Right renal pelvis (tissue), 4 donors: ENCODE measurements around the gene BANF1. TPM values are rescaled to one million over a fixed set of nuclear protein-coding genes. Genes with fewer than 3 reads are reported as not detected.

Source experiments
- DNase-seq, 4 donors: peaks; one replicate each; pipeline ENCODE4 v3.0.0-alpha.2; 2013; ENCODE audit warnings: low read depth in 4 of 4, low spot score in 3 of 4, missing footprints in 1 of 4
- polyA plus RNA-seq, 4 donors: library from polyadenylated mRNA; unstranded; fragments of 120-200 nt; gene quantifications; one replicate each; pipeline ENCODE4 v1.2.1, GENCODE V29; 2013; ENCODE audit not compliant: insufficient read length in 4 of 4

The BANF1 gene
- polyA plus RNA-seq, 4 donors: 248 to 308 (median 286) TPM

- DNase-seq: no peak
Observed at GRCh38 chr11:65977621-65978390, 24.5 kb upstream of the BANF1 start.

DNA sequence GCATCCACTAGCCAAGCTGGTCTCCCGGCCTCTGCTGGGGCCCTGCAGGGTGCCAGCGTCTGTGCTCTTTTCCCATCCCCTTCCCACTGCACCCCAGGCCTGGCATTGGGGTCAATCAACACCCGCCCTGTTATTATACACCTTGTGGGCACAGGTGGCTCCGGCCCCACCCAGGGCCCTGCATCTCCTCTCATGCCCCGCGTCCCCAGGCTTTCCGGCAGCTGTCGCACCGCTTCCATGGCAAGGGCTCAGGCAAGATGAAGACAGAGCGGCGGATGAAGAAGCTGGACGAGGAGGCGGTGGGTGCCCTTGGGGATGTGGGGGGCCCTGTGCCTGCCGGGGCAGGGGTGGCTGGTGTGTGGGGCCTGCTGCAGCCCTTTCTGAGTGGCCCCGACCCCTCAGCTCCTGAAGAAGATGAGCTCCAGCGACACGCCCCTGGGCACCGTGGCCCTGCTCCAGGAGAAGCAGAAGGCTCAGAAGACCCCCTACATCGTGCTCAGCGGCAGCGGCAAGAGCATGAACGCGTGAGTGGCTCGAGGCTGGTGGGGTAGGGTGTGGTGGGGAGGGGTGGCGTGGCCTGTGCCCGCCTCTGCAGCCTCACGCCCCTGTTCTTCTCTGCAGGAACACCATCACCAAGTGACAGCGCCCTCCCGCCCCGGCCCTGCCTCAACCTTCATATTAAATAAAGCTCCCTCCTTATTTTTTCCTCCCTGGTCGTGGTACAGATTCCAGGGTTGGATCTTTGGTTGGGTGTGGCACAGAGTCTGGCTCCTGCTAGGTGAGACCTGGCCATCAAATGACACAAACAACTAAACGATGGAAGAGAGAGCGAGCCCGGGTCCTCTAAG lies 23.7 kb upstream of the BANF1 start:
- DNase-seq: no peak

GRCh38 chr11:65979261-65979759 lies 23.0 kb upstream of the BANF1 start:
- no peak for DNase-seq

DNA sequence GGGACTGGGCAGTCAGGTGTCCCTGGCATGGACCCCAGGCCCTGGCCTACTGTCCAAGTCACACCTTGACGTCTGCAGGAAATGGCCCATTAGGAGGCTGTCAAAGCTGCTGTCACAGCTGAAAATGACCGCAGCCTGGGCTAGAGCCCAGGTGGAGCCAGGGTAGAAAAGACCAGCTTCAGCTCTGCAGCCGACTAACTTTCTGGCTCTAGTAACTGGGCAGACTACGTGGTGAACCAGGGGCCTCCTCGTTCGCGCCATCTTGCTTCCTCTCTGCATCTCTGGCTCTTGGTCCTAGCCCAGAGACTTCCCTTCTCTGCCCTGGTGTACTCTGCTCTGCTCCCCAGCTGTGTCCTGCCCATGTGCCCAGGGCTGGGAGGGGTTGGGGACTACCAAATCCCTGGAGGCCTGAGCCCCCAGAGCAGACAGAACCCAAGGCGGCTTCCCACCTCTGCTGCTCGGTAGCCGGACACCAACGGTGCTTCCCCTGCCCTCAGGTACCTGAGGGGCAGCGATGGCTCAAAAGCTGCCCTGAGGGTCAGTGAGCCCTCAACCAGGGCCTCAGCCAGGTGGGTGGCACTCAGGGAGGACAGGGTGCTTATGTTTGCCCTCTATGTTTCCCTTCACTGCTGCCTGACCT lies 21.1 kb upstream of the BANF1 start:
- no peak for DNase-seq

DNA sequence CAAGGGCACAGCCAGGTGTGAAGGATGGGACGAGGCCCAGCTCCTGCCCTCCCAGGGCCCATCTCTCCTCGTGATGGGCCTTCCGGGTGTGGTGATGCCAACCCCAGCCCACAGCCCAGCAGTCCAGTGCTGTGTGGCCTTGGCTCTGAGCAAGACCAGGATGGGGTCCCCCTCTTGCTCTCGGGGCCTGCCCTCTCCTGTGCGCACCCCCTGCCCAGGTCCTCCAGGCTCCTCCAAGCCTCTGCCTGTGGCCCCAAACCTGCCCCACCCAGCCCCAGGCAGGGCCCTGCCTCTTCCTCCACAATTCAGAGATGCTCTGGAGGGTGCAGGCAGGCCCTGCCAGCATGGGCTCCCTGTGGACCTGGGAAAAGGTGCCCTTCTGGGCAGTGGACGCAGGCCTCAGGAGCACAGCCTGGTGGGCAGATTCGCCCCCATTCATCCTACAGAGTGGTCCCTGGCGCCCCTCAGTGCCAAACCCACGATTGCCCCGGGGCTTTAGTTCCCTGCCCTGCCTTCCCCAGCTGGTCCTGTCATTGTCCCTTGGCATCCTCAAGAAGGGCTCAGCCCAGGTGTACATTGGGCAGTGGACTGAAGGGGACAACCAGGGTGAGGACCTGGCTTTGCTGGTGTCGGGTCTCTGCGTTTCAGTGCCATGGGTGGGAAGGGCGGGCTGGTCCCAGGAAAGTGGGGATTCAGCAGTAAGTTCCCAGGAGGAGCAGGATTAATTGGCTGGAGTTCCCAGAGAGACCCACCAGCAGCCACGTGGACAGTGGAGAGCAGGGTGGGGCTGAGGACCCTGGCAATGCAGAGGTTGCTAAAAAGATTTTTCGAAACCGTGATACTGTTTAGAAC lies 20.1 kb upstream of the BANF1 start:
- DNase-seq: no peak

DNA sequence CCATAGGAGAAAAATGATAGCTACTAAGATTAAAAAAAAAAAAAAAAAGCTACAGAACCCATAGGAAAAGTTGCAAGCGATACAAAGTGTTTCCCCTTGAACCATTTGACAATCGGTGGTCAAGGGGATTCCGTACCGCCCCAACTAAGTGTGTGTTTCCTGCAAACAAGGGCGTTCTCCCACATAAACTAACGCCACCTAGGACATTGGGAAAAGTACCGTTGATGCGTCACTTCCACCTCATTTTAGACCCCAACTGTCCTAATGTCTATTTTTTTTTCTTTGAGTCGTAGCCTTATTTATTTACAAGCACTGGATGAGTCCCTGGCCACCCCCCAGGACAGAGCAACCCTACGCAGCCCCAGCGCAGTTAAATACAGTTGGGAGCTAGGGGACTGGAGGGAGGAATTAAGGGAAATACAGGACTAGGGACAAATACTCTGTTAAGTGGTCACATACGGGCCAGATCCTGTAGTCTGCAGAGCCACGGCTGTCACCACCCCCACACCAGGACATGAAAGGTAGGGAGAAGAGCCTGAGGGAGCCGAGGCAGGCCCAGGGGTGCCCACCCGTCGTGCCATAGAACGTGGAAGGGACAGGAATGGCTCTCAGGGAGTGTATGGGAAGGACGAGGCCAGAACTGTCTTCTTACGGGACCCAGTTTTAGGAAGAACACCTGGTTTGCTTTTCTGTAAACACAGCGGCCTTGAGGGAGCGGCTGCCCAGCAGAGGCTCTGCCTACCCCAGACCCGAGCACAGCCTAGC lies 19.3 kb upstream of the BANF1 start:
- DNase-seq: no peak

DNA sequence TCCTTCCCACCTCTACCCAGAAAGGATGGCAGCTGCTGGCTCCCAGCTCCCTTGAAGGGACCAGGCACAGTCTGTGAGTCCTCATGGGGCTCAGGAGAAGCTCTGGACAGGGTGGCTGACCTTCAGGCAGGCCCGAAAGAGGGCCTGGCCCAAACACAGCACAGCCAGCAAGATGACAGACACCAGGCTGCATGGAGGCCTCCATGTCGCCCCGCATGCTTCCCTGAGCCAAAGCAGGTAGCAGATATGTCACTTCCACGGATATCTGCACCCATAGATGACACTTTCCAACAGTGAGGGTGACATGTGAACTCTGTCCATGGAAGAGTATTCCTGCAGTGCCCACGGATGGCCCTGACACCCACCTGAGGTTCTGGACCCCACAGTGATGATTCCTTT lies 18.7 kb upstream of the BANF1 start:
- DNase-seq: no peak

GRCh38 chr11:65987336-65987735 lies 15.0 kb upstream of the BANF1 start:
- DNase-seq: no peak

DNA sequence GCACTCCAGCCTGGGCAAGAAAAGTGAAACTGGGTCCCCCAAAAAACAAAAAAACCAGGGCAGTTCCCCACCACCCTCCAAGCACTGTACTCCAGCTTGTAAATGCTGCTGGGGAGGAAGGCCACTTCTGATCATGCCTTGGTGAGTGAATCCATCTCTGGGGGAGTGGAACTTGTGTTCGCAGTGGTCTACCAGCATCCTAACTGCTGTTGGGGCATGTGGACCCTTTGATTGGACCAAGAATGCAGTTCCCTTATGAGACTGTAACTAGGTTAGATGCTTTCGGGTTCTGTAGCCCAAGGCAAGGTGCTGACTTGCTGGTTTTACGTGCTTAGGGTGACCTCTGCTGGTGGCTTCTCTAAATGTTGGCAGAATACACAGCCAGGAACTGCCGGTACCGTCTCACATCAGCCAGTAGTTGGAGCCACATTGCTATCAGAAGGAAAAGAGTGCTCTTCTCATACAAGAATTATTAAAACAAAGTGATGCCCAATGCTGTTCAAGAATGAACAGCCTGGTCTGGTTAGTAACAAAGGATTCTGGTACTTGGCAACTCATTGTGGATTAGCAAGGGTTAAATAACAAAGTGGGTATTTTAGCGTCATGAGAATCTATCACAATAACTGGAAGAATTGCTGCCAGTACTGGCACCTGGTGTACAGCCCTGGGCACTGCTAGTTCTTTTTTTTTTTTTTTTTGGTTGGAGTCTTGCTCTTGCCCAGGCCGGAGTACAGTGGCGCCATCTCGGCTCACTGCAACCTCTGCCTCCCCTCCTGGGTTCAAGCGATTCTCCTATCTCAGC lies 13.3 kb upstream of the BANF1 start:
- DNase-seq: peak; percentile 92 to 94 (median 93)

DNA sequence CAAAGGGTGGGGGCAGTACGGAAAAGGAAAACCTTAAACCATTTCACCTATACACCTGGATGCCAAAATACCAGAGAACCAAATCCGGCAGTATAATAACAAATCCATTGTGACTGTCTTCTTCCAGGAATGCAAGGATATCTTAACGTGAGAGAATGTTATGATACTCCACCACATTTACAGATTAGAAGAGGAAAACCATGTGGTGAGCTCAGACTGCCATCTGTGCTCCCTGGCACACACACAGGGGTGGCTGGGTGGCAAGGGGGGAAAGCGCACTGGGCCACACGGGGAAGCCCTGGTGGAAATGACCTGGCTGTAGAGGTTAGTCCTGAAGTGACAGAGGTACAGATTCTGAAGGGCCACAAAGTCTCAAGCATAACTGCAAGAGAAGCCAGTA lies 10.2 kb upstream of the BANF1 start:
- no peak for DNase-seq

DNA sequence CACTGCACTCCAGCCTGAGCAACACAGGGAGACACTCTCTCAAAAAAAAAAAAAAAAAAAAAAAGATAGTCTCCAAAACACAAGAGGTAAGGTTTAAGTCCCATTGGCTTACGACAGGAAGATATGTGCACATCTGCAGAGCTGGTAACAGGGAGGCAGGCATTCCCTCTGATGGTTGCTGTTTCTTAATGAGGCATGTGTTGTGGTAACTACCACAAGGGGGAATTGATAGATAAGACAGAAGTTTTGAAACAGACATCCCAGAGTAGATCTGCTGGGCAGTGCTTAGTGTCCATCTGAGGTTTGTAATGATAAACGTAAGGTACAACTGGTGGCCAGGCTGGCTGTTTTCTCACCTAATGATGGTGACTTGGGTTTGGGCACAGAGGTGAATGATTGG lies 5.0 kb upstream of the BANF1 start:
- no peak for DNase-seq

DNA sequence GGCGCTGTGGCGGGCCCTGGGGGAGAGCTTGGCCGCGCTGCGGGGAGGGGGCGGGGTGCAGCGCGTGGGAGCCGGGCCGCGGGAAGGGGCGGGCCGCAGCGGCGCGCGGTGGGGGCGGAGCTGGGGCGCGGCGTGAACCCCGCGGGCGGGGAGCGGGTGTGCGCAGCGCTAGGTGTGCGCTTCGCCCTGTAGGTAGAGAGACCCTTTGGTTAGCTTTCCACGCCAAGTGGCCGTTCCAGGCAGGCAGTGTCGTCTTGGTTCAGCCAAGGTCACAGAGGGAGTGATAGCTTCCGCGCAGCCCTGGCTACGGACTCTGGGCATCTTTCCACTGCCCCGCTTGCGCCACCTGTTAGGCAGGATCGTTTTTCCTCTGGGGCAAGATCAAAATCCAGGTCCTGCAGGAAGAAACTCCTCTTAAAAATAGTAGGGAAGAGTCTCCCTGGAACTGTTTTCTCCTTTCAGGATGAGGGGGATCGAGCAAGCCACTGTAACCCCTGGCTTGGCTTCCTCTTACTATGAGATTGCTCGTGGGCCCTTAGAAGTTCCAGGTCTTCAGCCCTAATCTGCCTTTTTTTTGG lies 434 bp downstream of the BANF1 start:
- DNase-seq: no peak

- DNase-seq: no peak
Observed at GRCh38 chr11:66003291-66003690, 988 bp downstream of the BANF1 start.

DNA sequence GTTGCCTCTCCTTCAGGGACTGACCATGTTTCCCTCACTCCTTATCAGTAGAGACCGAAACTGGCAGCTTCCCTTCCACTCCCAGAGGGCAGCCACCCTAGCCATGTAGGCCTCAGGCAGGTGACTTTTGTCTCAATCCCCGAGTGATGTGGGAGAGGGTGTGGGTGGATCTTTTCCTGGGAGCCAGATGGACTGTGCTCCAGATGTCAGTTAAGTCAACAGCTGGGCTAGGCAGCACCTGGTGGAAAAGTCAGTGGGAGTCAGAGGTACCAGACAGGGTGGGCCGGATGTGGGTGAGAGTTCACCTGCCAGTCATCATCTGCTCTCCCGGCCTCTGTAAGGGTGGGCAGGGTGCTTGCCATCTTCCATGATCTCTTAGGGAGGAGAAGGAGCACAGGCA lies 1.9 kb downstream of the BANF1 start:
- DNase-seq: no peak

- no peak for DNase-seq
Observed at GRCh38 chr11:66006134-66006890, 4.0 kb downstream of the BANF1 start.

GRCh38 chr11:66006891-66007176 lies 4.5 kb downstream of the BANF1 start:
- no peak for DNase-seq

- DNase-seq: no peak
Observed at GRCh38 chr11:66007201-66007634, 4.9 kb downstream of the BANF1 start.

- no peak for DNase-seq
Observed at GRCh38 chr11:66008095-66008467, 5.8 kb downstream of the BANF1 start.
